DOHH2 (cell line): ENCODE measurements around the gene ADAMTS8.

Experiments
- H3F3A ChIP-seq: fragments of 200-600 bp; sonication (generic), shearing (Covaris generic); 2 replicates; pipeline ENCODE4 v1.6.0; 2016; ENCODE audit warnings: antibody characterized with exemption, mild to moderate bottlenecking; ENCODE audit not compliant: control insufficient read depth, insufficient read depth
- H3K27ac ChIP-seq: fragments of 200-600 bp; sonication (generic); 2 replicates; pipeline ENCODE4 v1.5.1; 2014; ENCODE audit warnings: low read depth, mild to moderate bottlenecking, low read length, moderate library complexity
- H3K27me3 ChIP-seq: fragments of 200-600 bp; sonication (generic); 2 replicates; pipeline ENCODE4 v1.6.1; 2014; ENCODE audit warnings: mild to moderate bottlenecking, low read length, mixed read lengths; ENCODE audit not compliant: control insufficient read depth
- H3K36me3 ChIP-seq: fragments of 200-600 bp; sonication (generic); 2 replicates; pipeline ENCODE4 v1.6.1; 2014; ENCODE audit warnings: mild to moderate bottlenecking, low read length, moderate library complexity, mixed read lengths; ENCODE audit not compliant: control insufficient read depth
- H3K4me1 ChIP-seq: fragments of 200-600 bp; sonication (generic); 2 replicates; pipeline ENCODE4 v1.6.1; 2014; ENCODE audit warnings: mild to moderate bottlenecking, low read length, mixed read lengths; ENCODE audit not compliant: control insufficient read depth
- H3K4me2 ChIP-seq: fragments of 200-600 bp; sonication (generic); 2 replicates; pipeline ENCODE4 v1.6.0; 2014; ENCODE audit warnings: mild to moderate bottlenecking, low read length, moderate library complexity
- H3K4me3 ChIP-seq: fragments of 200-600 bp; sonication (generic); 2 replicates; pipeline ENCODE4 v1.5.1; 2014; ENCODE audit warnings: mild to moderate bottlenecking, low read length, mixed read lengths
- H3K79me2 ChIP-seq: fragments of 200-600 bp; sonication (generic); 2 replicates; pipeline ENCODE4 v1.6.1; 2014; ENCODE audit warnings: mild to moderate bottlenecking, low read length, mixed read lengths; ENCODE audit not compliant: control insufficient read depth
- H3K9me2 ChIP-seq: fragments of 200-600 bp; sonication (generic); replicated peaks from 2 replicates; pipeline ENCODE4 v1.6.1; 2014; ENCODE audit warnings: mild to moderate bottlenecking, low read length, mixed read lengths; ENCODE audit not compliant: control insufficient read depth
- H3K9me3 ChIP-seq: fragments of 200-600 bp; sonication (generic); 2 replicates; pipeline ENCODE4 v1.6.1; 2014; ENCODE audit warnings: antibody characterized with exemption, low read length, mixed read lengths; ENCODE audit not compliant: control insufficient read depth, insufficient read depth
- H4K20me1 ChIP-seq: fragments of 200-600 bp; sonication (generic); 2 replicates; pipeline ENCODE4 v1.6.0; 2014; ENCODE audit warnings: low read depth, mild to moderate bottlenecking, antibody characterized with exemption, low read length, moderate library complexity; ENCODE audit not compliant: control insufficient read depth, insufficient read depth
- CTCF ChIP-seq: fragments of 200-600 bp; sonication (generic); IDR thresholded peaks from one replicate; pipeline ENCODE4 v1.5.1; 2014; ENCODE audit warnings: antibody characterized with exemption, mild to moderate bottlenecking, low read depth, low read length; ENCODE audit not compliant: poor library complexity, severe bottlenecking
- EZH2phosphoT487 ChIP-seq: fragments of 200-600 bp; sonication (generic); IDR thresholded peaks from 2 replicates; pipeline ENCODE4 v1.6.1; 2017; ENCODE audit warnings: borderline replicate concordance, mild to moderate bottlenecking, antibody characterized with exemption, low read length, moderate library complexity, mixed read lengths

ADAMTS8 gene

GRCh38 chr11:130403967-130404366 is 24.4 kb downstream of the ADAMTS8 start:
- H3K9me3 ChIP-seq, result no peaks in the 10 kb centered on the region
- H3K9me2 ChIP-seq, result no peaks in the 10 kb centered on the region
- H3K4me1 ChIP-seq, result peaks cover 7% of the 10 kb centered on the region; the same call in 1 of the 2 replicates
- TF ChIP-seq CTCF (no peak), EZH2phosphoT487 (no peak)
- no peaks in the 10 kb centered on the region for H3K79me2 ChIP-seq
- H3K4me3 ChIP-seq, result no peak overlapping the region
- H3K36me3 ChIP-seq, result no peaks in the 10 kb centered on the region
- H3K27ac ChIP-seq, result no peak overlapping the region
- no peak overlapping the region for H3K4me2 ChIP-seq
- H3F3A ChIP-seq, result no peaks in the 10 kb centered on the region
- peaks cover 7% of the 10 kb centered on the region for H3K27me3 ChIP-seq
- H4K20me1 ChIP-seq, result no peaks in the 10 kb centered on the region

GRCh38 chr11:130403271-130403804 is 25.1 kb downstream of the ADAMTS8 start:
- Histone ChIP-seq H3K79me2 (no peaks in the 10 kb centered on the region), H3K4me1 (peaks cover 7% of the 10 kb centered on the region; the same call in 1 of the 2 replicates), H3K27me3 (peaks cover 7% of the 10 kb centered on the region), H3K27ac (no peak overlapping the region), H3K4me2 (no peak overlapping the region), H3K9me3 (no peaks in the 10 kb centered on the region), H3K4me3 (no peak overlapping the region), H3K9me2 (no peaks in the 10 kb centered on the region), H3F3A (no peaks in the 10 kb centered on the region), H4K20me1 (no peaks in the 10 kb centered on the region), H3K36me3 (no peaks in the 10 kb centered on the region)
- TF ChIP-seq CTCF, result no peak
- no peak for TF ChIP-seq EZH2phosphoT487

GRCh38 chr11:130402570-130402969 is 25.8 kb downstream of the ADAMTS8 start:
- Histone ChIP-seq H3K27ac (no peak overlapping the region), H3K4me1 (peaks cover 7% of the 10 kb centered on the region; the same call in 1 of the 2 replicates), H3K4me3 (no peak overlapping the region)

More at GRCh38 chr11:130402570-130402969, 25.8 kb downstream of the ADAMTS8 start:
- Histone ChIP-seq H4K20me1 (no peaks in the 10 kb centered on the region), H3K79me2 (no peaks in the 10 kb centered on the region), H3K9me3 (no peaks in the 10 kb centered on the region), H3K9me2 (no peaks in the 10 kb centered on the region), H3K36me3 (no peaks in the 10 kb centered on the region), H3K4me2 (no peak overlapping the region), H3K27me3 (peaks cover 7% of the 10 kb centered on the region), H3F3A (no peaks in the 10 kb centered on the region)
- TF ChIP-seq EZH2phosphoT487 (no peak), CTCF (no peak)
